ENCODE results near the gene CORO2B.

Gene CORO2B

GRCh38 chr15:68721886-68722285, 143.1 kb downstream of the CORO2B start:
- ATAC-seq, result no peak
- no peak for TF ChIP-seq TCF4 (CRISPR knock-in tag; IDR thresholded peaks at IDR 0.05; ENCODE audit: borderline replicate concordance)
- TF ChIP-seq TOX (CRISPR knock-in tag; IDR thresholded peaks at IDR 0.05; ENCODE audit: borderline replicate concordance), result no peak
- TF ChIP-seq ISL1 (CRISPR knock-in tag; IDR thresholded peaks at IDR 0.05), result no peak
- TF ChIP-seq BACH2 (CRISPR knock-in tag; IDR thresholded peaks at IDR 0.05; ENCODE audit: borderline replicate concordance), result no peak
- TF ChIP-seq CSRNP3 (CRISPR knock-in tag; IDR thresholded peaks at IDR 0.05), result no peak

- TF ChIP-seq OSR1 (CRISPR knock-in tag; IDR thresholded peaks at IDR 0.05), result no peak
- TF ChIP-seq TCF4 (CRISPR knock-in tag; IDR thresholded peaks at IDR 0.05; ENCODE audit: borderline replicate concordance), result no peak
- no peak for TF ChIP-seq ZC3H10 (CRISPR knock-in tag; IDR thresholded peaks at IDR 0.05)
- TF ChIP-seq GLIS3 (CRISPR knock-in tag; IDR thresholded peaks at IDR 0.05), result no peak
- no peak for TF ChIP-seq ZNF8 (CRISPR knock-in tag; IDR thresholded peaks at IDR 0.05)
- no peak for TF ChIP-seq ZFP3 (CRISPR knock-in tag; IDR thresholded peaks at IDR 0.05)
- no peak for TF ChIP-seq BACH2 (CRISPR knock-in tag; IDR thresholded peaks at IDR 0.05; ENCODE audit: borderline replicate concordance)
- TF ChIP-seq PATZ1 (CRISPR knock-in tag; IDR thresholded peaks at IDR 0.05; ENCODE audit: borderline replicate concordance), result no peak
- TF ChIP-seq CSRNP3 (CRISPR knock-in tag; IDR thresholded peaks at IDR 0.05), result no peak
- no peak for TF ChIP-seq POU6F1 (CRISPR knock-in tag; IDR thresholded peaks at IDR 0.05; ENCODE audit: borderline replicate concordance, low read depth)
- no peak for TF ChIP-seq ZNF565 (CRISPR knock-in tag; conservative IDR thresholded peaks at IDR 0.05; ENCODE audit: low read depth)
- no peak for ATAC-seq
These were observed 146.9 kb downstream of the CORO2B start for GRCh38 chr15:68725736-68726135.

GRCh38 chr15:68726246-68726645, 147.5 kb downstream of the CORO2B start:
- TF ChIP-seq RARB (CRISPR knock-in tag; IDR thresholded peaks at IDR 0.05) (no peak), TOX (CRISPR knock-in tag; IDR thresholded peaks at IDR 0.05; ENCODE audit: borderline replicate concordance) (no peak), GLIS3 (CRISPR knock-in tag; IDR thresholded peaks at IDR 0.05) (no peak), ARNTL (CRISPR knock-in tag; IDR thresholded peaks at IDR 0.05; ENCODE audit: borderline replicate concordance, low read depth) (no peak), ISL1 (CRISPR knock-in tag; IDR thresholded peaks at IDR 0.05) (no peak), PATZ1 (CRISPR knock-in tag; IDR thresholded peaks at IDR 0.05; ENCODE audit: borderline replicate concordance) (no peak), TCF4 (CRISPR knock-in tag; IDR thresholded peaks at IDR 0.05; ENCODE audit: borderline replicate concordance) (no peak), ZC3H10 (CRISPR knock-in tag; IDR thresholded peaks at IDR 0.05) (no peak), CSRNP3 (CRISPR knock-in tag; IDR thresholded peaks at IDR 0.05) (no peak), OSR1 (CRISPR knock-in tag; IDR thresholded peaks at IDR 0.05) (no peak), ESRRG (CRISPR knock-in tag; IDR thresholded peaks at IDR 0.05) (no peak), SNAI2 (CRISPR knock-in tag; IDR thresholded peaks at IDR 0.05) (no peak)
- no peak for ATAC-seq

Data from SK-N-SH treated with all-trans-retinoic acid at 6 μM for 48 hours (cell line).